DMS114 treated with DMSO at 0.1 percent for 48 hours (cell line): ENCODE data around the gene TNS4.

Experiments
- DNase-seq: peaks from one replicate; lab custom pipeline; 2025; ENCODE audit not compliant: unreplicated experiment; lab: John Stamatoyannopoulos, UW

Gene TNS4

GRCh38 chr17:40443196-40443987 is 58.0 kb downstream of the TNS4 start, which contains the start of gene IGFBP4:
Gene IGFBP4 (plus strand): TSS chr17:40443450. CDS start chr17:40443736, 286 bp downstream.
- DNase-seq, result peak; percentile 26

GRCh38 chr17:40442392-40443195 is 58.8 kb downstream of the TNS4 start:
- DNase-seq, result peak; percentile 26

GRCh38 chr17:40440166-40440565 is 61.3 kb downstream of the TNS4 start:
- no peak for DNase-seq

- DNase-seq, result no peak
Measured at GRCh38 chr17:40437095-40437732, 64.2 kb downstream of the TNS4 start.

- no peak for DNase-seq
Measured at GRCh38 chr17:40436636-40437035, 64.8 kb downstream of the TNS4 start.

- peak; percentile 6 for DNase-seq
Measured at GRCh38 chr17:40433551-40434415, 67.6 kb downstream of the TNS4 start.

GRCh38 chr17:40432864-40433528 is 68.4 kb downstream of the TNS4 start:
- DNase-seq, result no peak

GRCh38 chr17:40431231-40431602 is 70.2 kb downstream of the TNS4 start:
- no peak for DNase-seq

- no peak for DNase-seq
Measured at GRCh38 chr17:40430272-40431230, 70.9 kb downstream of the TNS4 start.

GRCh38 chr17:40427002-40427491 is 74.4 kb downstream of the TNS4 start:
- DNase-seq, result no peak
